Inferior parietal cortex (tissue), 1 donor: ENCODE results near the gene RASSF6.
"Not testable (repeated sequence)": the region's sequence is repeated elsewhere in the genome, so short reads cannot be mapped to it uniquely, and the experiment has no call there.

Experiments
- DNase-seq: peaks from one replicate; pipeline ENCODE4 v3.0.0-alpha.2; 2016; ENCODE audit errors: extremely low spot score

RASSF6 gene

GRCh38 chr4:73620115-73620792 is at the start of gene RASSF6:
Gene RASSF6 (minus strand): TSS chr4:73620436. CDS start chr4:73611795, 8,641 bp downstream.
- DNase-seq: no peak

GRCh38 chr4:73669410-73670183 is 49.4 kb upstream of the RASSF6 start:
- DNase-seq: no peak

GRCh38 chr4:73668782-73669201 is 48.6 kb upstream of the RASSF6 start:
- DNase-seq: no peak

- not testable (repeated sequence) for DNase-seq
Observed at GRCh38 chr4:73665924-73666323, 45.7 kb upstream of the RASSF6 start.

GRCh38 chr4:73664470-73664869 is 44.2 kb upstream of the RASSF6 start:
- no peak for DNase-seq

- DNase-seq: no peak
Observed at GRCh38 chr4:73663576-73663975, 43.3 kb upstream of the RASSF6 start.

GRCh38 chr4:73662709-73663546 is 42.7 kb upstream of the RASSF6 start:
- DNase-seq: peak; percentile 57

- no peak for DNase-seq
Observed at GRCh38 chr4:73661646-73662119, 41.4 kb upstream of the RASSF6 start.

GRCh38 chr4:73660808-73661207 is 40.6 kb upstream of the RASSF6 start:
- DNase-seq: no peak

GRCh38 chr4:73653695-73654106 is 33.5 kb upstream of the RASSF6 start:
- peak; percentile 96 for DNase-seq

- DNase-seq: no peak
Observed at GRCh38 chr4:73650250-73650649, 30.0 kb upstream of the RASSF6 start.

- DNase-seq: no peak
Observed at GRCh38 chr4:73648478-73648877, 28.2 kb upstream of the RASSF6 start.

- no peak for DNase-seq
Observed at GRCh38 chr4:73646117-73646516, 25.9 kb upstream of the RASSF6 start.

- DNase-seq: no peak
Observed at GRCh38 chr4:73631565-73632226, 11.5 kb upstream of the RASSF6 start.

- DNase-seq: not testable (repeated sequence)
Observed at GRCh38 chr4:73628834-73629233, 8.6 kb upstream of the RASSF6 start.

GRCh38 chr4:73621357-73621756 is 1.1 kb upstream of the RASSF6 start:
- DNase-seq: no peak

GRCh38 chr4:73619346-73619745 is 890 bp downstream of the RASSF6 start:
- DNase-seq: no peak

GRCh38 chr4:73617256-73617655 is 3.0 kb downstream of the RASSF6 start:
- DNase-seq: no peak

GRCh38 chr4:73615613-73616012 is 4.6 kb downstream of the RASSF6 start:
- no peak for DNase-seq

- DNase-seq: no peak
Observed at GRCh38 chr4:73614311-73614867, 5.8 kb downstream of the RASSF6 start.

- no peak for DNase-seq
Observed at GRCh38 chr4:73613130-73613529, 7.1 kb downstream of the RASSF6 start.
